Measurements from ENCODE around the gene NBPF11.
"Not testable (repeated sequence)": the region's sequence is repeated elsewhere in the genome, so short reads cannot be mapped to it uniquely, and the experiment has no call there.

NBPF11 gene

DNA sequence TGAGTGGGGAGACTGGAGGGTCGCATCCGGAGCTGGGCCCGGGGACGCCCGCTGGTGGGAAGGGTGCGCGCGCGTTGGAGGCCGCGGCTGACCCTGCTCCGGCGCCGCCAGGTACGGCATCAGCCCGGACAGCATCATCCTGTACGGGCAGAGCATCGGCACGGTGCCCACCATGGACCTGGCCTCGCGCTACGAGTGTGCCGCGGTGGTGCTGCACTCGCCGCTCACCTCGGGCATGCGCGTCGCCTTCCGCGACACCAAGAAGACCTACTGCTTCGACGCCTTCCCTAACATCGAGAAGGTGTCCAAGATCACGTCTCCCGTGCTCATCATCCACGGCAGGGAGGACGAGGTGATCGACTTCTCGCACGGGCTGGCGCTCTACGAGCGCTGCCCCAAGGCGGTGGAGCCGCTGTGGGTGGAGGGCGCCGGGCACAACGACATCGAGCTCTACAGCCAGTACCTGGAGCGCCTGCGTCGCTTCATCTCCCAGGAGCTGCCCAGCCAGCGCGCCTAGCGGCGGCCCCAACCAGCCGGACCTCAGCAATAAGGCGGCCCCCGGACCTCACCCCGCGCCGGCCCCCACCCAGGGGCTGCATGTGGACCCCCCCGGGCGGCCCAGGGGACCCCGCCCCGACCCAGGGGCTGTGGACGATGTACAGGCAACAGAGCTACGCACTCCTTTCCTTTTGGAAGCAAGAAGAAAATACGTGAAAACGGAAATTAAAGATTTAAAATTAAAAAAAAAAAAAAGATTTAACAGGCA lies 2.8 kb downstream of the NBPF11 start:
- not testable (repeated sequence) for DNase-seq

DNA sequence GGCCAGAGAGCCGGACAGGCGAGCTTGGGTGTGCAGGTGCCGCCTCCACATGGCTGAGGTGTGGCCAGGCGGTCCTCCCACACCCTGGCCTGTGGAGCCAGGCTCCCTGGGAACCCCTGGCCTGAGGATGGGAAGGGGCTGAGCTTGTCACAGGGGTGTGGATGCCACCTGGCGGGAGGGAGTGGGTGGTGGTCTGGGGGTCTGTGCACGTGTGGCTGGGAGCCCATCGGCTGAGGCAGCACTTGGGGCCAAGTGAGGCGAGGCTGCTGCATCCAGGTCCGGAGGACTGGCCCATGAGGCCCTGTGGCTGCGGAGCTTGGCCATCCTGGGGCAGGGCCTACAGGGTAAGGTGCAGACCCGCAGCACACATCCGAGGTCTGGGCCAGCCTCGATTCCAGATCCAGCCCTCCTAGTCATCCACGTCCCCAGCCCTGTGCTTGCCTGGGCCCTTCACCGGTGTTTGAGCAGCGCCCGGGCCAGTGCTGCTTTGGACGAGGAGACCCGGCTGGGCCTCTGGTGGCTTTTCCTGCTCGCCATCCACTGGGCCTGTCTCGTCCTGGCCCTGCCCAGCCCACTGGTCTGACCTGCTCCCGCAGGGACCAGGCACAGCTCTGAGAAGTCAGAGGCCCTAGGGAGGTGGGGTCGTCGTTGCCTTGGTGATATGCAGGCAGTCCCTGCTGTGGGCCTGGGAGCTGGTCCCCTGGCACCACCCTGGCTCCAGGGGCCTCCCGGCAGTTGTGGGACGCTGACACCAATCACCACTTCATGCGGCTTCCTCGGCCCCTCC lies 4.8 kb downstream of the NBPF11 start:
- DNase-seq, result not testable (repeated sequence)

DNA sequence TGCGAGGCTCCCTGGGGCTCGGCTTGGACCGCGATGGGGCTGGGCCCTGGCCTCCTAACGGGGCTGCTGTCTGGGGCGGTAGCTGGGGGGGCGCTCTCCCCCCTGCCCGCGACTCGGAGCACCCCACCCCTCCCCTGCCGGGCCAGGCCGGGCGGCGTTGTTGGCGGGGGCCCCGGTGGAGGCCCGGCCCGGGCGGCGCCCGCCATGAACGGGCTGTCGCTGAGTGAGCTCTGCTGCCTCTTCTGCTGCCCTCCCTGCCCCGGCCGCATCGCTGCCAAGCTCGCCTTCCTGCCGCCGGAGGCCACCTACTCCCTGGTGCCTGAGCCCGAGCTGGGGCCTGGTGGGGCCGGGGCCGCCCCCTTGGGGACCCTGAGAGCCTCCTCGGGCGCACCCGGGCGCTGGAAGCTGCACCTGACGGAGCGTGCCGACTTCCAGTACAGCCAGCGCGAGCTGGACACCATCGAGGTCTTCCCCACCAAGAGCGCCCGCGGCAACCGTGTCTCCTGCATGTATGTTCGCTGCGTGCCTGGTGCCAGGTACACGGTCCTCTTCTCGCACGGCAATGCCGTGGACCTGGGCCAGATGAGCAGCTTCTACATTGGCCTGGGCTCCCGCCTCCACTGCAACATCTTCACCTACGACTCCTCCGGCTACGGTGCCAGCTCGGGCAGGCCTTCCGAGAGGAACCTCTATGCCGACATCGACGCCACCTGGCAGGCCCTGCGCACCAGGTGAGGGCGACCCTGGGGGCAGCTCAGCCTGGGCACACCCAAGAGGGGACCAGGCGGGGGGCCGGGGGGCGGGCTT lies 5.7 kb downstream of the NBPF11 start:
- DNase-seq, result not testable (repeated sequence)

DNA sequence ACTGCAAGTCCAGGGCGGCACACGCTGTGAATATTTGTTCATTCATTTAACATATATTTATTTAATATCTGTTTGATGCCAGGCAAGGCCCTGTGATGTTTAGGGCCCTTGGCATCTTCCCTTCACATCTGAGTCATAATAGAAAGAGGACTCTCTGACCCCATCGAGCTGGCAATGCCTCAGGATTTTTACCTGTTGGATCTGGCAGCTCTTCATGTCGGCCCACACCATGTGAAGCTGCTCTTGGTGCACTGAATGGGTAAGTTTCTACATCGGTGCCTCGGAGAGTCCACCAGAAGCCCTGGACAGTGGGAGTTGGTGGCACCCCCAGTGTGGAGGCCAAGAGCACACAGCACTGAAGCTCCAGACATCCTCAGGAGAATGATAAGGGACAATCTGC lies 8.9 kb downstream of the NBPF11 start:
- not testable (repeated sequence) for DNase-seq

DNA sequence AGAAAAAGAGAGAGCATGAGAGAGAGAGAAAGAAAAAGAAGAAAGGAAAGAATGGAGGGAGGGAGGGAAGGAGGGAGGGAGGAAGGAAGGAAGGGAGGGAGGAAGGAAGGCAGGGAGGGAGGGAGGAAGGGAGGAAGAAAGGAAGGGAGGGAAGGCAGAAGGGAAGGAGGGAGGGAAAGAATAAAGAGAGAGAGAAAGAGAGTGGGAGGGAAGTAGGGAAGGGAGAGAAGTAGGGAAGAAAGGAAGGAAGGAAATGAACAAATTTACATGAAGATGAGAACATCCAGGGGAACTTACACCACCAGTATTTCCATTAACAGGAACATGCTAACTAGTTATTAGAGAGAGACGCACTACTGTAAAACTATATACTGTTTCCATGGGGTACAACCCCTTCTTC lies 10.1 kb downstream of the NBPF11 start:
- DNase-seq, result not testable (repeated sequence)

DNA sequence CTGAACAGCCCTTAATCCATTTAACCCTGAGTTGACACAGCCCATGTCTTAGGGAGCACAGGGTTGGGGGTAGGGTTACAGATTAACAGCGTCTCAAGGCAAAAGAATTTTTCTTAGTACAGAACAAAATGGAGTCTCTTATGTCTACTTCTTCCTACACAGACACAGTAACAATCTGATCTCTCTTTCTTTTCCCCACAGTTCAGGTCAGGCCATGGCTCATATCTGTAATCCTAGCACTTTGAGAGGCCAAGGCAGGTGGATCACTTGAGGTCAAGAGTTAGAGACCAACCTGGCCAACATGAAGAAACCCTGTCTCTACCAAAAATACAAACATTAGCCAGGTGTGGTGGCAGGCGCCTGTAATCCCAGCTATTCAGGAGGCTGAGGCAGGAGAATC lies 13.5 kb downstream of the NBPF11 start:
- DNase-seq, result not testable (repeated sequence)

DNA sequence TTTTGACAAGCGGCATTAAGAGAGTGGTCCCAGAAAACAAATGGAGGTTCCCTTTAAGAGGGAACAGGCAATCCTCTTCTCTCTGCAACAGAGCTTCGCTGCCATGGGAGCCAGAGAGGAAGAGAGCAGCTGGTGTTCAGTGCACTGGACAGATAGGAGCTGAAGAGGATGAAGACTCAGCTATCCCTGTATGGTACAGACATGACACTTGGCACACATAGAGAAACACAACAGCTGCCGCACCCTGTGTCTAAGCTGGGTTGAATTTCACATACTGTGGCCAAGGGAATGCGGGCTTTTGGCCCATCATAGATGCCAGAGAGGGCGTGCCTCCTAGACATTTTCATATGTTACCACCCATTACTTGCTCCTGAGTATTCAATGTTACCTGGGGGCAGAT lies 29.7 kb downstream of the NBPF11 start:
- not testable (repeated sequence) for DNase-seq

DNA sequence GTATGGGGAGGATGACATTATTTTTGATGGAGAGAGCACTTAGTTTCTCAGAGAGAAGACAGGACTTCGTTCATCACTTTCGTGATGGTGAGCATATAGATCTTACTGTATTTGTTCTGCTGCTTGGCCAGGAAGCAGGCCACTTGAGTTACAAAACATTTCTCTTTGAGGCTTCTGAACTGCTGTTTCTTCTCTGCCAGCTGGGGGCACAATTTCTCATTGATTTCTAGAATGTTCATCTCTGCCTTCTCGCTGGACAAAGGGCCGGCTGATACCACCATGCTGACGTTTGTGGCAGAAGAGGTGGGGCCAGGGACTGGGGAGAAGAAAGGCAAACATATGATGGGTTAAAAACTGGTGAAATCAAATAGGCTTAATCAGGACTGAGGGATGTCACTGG lies 31.7 kb downstream of the NBPF11 start:
- not testable (repeated sequence) for DNase-seq

DNA sequence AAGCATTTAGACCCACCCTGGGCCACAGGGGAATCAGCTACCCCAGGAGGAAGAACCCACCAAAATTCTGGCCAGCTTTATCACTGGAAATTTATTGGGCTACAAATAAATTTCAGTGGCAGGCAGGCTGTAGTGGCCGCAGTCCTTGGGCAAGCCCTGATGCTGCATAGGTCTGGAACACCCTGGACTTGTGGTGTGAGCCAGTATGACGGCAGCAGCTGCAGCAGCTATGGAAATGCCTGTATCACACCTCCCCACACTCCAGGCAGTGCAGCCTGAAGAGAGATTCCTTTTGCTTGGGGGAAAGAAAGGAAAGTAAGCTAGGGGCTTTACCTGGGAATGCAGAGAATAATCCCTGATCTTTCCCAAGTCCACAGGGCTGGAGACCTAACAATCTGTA lies 56.3 kb downstream of the NBPF11 start:
- DNase-seq, result not testable (repeated sequence)

DNA sequence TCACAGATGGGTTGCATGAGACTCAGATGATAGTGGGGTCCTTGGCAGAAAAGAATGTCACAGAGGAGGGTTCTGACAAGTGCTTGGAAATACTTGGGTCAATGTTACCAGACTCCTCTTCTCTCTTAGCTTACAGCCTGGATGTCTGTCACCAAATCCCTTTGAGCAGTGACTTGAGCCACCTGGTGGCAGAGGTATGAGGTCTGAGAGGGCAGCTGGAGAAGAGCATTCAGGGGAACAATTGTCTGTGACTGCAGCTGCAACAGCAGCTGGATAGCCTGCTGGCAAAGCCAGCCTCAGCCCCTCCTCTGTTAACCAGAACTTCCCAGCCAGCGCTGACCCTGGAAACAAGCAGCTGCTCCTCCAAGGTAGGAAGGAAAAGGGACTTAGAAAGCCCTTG lies 65.9 kb downstream of the NBPF11 start:
- DNase-seq, result not testable (repeated sequence)

DNA sequence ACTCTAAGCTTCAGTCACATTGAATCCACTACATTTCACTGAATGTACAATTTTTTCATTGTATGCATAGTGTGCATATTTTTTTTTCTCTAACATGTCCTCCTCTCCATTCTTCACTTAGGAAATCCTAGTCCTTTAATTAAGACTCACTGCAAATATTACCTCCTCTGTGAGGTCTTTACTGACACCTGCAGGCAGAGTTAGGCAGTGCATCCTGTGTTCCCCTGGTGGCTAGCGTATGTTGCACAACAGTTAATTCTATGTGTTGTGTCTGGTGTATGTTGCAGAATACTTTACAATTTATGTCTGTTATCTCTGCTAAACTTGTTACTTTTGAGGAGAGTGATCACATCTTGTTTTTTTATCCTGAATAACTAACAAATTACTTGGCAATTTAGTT lies 70.9 kb downstream of the NBPF11 start:
- not testable (repeated sequence) for DNase-seq

DNA sequence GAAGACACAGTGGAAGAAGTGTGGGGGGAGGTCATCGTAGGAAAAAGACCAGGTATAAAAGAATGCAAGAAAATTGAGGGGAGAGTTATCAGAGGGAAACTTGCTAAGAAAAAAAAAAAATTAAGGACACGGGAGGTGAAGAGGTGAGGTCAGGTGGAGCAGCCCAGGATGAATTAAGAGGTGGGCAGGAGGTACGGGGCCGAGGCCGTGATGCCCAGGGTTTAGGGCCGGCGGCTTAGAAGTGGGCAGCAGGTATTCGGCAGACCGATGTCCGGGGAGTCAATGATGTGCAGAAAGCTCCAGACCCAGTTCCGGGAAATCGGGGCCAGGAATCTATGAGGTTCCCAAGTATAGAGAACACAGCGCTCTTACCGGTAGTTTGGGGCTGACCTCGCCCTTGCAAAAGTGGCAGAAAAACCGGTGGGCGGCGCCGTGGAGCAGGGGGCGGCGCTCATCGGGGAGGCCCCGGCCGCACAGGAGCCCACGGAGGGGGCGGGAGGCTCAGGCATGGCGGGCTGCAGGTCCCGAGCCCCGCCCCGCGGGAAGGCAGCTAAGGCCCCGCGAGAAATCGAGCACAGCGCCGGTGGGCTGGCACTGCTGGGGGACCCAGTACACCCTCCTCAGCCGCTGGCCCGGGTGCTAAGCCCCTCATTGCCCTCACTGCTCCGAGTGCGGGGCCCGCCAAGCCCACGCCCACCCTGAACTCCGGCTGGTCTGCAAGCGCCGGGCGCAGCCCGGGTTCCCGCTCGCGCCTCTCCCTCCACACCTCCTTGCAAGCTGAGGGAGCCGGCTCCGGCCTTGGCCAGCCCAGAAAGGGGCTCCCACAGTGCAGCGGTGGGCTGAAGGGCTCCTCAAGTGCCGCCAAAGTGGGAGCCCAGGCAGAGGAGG lies 73.2 kb downstream of the NBPF11 start:
- DNase-seq, result not testable (repeated sequence)

DNA sequence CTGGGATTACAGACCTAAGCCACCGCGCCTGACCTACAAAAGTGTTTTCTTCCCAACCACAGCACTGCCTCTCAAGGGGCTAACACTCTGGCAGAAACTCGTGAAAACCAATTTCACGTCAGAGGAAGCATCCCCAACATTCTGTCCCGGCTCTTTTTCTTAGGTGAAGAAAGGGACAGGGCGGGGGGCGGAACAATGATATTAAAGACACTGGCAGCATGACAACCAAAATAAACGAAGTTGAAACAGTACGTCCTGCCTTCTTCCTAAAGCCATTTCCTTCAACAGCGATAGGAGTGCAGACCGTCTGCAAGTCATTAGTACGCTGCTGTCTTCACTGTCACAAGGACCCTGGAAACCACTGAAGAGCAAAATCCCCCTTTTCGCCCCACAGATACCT lies 74.0 kb downstream of the NBPF11 start:
- DNase-seq, result not testable (repeated sequence)

DNA sequence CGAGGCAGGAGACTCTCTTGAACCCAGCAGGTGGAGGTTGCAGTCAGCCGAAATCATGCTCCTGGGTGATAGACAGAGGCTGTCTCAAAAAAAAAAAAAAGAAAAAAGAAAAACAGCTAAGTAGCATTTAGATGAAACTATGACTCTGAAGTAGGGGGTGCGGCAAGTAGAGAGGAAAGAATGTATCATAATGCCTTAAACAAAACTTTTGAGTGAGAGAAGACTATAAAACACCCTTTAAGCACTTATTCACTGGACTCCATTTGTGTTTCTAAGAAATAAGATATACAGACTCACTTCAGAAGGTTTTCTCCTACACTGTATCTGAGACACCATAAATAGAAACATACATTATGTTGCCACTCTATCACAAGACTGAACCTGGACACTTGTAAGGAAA lies 74.6 kb downstream of the NBPF11 start:
- DNase-seq, result not testable (repeated sequence)

DNA sequence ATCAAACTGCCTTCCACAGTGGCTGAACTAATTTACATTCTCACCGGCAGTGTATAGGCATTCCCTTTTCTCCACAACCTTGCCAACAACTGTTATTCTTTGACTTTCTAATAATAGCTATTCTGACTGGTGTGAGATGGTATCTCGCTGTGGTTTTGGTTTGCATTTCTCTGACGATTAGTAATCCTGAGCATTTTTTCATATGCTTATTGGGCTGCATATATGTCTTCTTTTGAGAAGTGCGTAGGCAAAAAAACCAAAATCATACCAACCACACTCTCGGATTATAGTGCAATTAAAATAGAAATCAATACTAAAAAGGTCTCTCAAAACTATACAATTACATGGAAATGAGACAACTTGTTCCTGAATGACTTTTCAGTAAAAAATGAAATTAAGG lies 78.7 kb downstream of the NBPF11 start:
- DNase-seq, result not testable (repeated sequence)

DNA sequence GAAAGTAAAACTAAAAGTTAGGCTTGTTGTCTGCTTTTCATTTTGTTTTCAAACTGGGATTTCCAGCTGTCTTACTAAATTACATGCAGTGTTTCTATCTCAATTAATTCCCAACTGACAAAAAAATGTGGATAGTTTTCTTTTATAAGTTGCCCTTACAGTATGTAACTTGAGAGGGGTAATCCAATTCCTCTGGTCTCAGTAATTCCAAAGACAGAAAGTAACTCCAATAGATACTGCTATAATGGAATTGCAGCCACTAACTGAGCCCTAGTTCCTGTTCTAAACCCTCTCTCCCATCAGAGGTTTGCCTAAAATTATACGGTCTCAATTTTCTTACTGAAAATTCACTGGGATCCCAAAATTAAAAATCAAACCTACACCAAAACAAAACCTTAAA lies 83.5 kb downstream of the NBPF11 start:
- DNase-seq, result not testable (repeated sequence)

DNA sequence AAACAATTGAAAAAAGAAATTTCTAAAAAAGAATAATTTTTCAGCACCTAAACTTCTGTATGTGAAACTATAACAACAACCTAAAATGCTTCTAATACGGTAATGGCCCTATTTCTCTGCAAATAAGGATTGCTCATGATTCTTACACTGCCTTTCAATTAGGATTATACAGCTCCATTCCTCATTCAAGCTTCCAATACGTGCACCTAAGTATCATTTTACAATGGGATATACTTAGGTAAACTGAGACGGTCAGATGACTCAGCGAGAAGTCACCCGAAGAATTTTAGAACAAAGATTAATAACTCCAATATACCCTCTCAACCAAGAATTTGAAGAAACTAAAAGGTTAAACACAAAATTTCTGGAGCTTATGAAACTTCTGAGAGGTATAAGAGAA lies 83.9 kb downstream of the NBPF11 start:
- DNase-seq, result not testable (repeated sequence)

DNA sequence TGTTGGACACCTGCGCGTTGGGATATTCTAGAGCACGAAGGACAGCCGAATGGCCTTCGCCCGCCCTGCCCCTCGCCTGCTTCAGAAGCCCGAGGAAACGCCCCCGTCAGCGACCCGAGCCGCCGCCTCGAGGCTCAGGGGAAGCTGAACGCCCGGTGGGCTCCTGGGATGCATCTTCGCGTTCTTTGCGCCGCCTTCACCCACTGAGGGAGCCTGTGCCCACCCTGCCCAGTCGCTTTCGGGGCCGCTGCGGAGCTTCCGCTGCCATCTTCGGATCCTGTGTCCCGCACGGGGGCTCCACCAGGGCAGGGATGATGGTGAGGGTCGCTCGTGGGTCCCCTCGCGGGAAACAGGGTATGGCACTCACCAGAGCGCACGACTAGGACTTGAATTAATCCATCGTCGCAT lies 91.8 kb downstream of the NBPF11 start:
- DNase-seq, result peak; percentile 9

DNA sequence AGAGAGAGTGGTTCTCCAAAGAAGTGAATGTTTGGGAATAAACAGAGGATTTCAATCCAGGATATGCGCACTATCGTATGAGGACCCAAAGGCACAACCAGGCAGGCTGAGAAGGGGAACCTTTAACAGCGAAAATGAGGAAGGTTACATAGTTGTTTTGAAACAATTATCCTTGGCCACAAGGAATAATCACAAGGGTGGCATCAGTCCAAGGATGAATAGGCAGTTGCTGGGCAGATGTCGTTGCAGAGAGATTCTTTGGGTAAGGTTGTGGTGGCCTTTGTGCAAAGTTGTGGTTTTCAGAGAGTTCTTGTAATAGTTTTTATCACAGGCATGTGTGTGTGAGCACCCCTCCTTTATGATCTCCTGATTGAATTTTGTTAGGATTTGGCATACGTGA lies 94.7 kb downstream of the NBPF11 start:
- DNase-seq, result not testable (repeated sequence)
